NCI-H1105 treated with DMSO at 0.1 percent for 48 hours (cell line): Measurements from ENCODE around the gene FNDC3B.

Experiments used
- DNase-seq: peaks from one replicate; lab custom pipeline; 2025; lab: John Stamatoyannopoulos, UW

Gene FNDC3B

GRCh38 chr3:172096881-172097420 lies 57.6 kb downstream of the FNDC3B start:
- no peak for DNase-seq

DNA sequence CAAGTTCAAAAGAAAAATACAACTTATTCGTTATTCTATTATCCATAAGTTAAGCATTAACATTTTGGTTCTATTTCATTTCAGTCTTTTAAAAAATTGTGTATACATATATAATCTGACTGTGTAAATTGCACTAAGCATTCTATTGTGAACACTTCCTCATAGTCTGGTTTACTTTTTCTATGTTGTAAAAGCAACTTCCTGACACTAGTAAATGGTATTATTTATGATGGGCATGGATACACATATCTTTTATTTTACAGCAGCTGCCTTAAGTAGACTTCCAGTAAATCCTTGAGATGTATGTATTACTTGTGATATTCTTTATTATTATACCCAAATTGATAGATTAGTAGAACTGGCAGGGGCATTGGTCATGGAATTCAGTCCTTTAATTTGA lies 58.2 kb downstream of the FNDC3B start:
- no peak for DNase-seq

DNA sequence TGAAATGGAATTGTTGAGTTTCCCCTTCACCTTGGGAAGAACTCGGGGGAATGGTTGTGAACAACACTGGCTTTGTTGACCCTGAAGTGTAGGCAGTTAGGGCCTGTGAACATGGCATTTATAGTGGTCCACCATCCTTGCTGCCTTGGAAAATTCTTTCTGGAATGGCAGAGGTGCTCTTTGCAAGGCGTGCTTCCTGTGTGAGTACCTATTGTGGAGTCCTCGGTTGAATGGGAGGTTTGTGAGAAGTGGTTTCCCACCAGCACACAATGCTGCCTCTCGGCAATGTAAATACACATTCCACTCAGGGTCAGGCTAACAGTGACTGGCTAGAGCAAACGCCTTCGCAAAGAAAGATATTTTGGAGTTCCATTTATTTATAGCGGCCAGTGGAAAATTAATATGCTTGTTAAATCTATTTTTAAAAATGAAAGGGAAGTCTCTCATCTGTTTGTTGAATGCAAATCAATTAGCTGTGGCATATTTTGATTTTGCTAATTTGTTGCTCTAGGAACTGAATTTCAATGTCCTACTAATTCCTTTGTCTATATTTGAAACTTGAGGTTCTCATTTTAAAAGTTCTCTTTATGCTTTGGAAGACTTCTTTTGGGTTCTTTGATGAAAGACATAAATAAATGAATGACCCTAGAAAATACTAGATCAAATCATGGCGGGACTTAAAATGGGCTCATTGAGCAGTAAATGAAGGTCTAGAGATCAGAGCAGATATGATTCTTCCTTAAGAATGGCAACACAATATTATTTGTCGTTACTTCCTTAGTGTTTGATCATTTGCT lies 59.5 kb downstream of the FNDC3B start:
- no peak for DNase-seq

GRCh38 chr3:172099495-172099808 lies 60.1 kb downstream of the FNDC3B start:
- DNase-seq, result no peak

DNA sequence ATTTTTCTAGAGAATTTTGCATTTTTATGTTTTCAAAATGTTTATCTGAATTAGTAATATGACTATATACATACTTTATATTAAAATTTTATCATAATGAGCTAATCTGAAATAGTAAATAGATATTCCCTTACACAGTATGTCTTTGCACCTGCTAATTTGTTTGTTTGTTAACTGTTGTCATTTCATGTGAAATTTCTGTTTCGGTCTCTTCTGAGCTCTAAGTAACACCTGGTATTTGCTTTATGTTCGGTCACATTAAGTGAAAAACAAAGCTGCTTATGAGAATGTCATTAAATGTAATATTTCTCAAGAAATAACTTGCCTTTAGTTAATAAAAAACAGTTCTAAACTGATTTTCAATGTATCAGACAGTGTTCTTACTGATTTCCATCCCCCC lies 61.1 kb downstream of the FNDC3B start:
- DNase-seq, result no peak

GRCh38 chr3:172101107-172101506 lies 61.7 kb downstream of the FNDC3B start:
- no peak for DNase-seq

DNA sequence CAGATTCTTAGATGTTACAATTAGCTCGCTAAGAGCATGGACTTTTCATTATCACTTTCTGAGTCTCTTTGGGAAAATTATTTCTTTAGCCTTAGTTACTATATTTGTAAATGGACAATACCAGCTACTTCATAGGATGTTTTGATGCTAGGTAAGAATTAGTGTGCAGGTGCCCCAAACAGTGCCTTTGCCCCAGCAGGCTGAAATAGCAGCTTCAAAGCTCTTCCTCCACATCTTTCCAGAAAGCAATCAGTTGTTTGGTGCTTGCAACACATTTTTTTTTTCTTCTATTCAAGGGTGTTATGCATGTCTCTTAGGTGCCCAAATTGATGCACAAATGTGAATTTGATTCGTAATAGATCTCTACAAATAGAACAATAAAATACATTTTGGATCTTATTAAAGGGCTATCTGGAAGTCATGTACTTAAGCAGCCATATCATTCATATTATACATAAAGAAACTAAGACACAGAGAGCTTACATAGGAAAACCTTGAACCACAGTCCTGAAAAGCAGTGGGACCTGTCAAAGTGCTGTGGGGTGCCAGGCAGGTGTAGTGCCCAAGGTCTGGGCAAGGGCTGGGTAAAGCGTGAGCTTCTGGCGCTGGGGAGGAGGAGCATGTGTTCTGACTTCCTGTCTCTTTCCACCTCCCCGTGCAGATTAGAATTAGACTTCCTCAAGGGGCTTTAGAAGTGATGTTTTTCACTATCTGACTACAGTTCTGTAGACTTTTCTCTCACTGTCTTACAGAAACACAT lies 62.9 kb downstream of the FNDC3B start:
- no peak for DNase-seq

DNA sequence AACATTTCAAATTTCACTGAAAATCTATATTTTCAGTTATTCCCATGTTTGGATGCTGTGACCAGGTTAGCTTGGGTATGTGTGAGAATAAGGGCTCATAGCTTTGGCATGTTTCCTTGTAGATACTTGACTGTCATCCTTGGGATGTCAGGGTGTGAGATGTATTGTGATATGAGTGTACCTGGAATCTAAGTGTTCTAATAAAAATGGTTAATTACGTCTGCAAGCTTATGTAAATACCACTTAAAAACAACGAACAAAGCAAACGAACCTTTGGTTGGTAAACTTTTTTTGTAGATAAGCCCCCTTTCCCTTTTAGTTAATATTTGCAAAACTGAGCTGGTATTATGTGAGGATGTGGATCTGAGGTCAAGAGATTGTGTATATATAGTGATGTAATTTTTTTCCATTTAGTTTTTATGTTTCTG lies 63.5 kb downstream of the FNDC3B start:
- DNase-seq, result no peak

GRCh38 chr3:172103724-172104123 lies 64.3 kb downstream of the FNDC3B start:
- DNase-seq, result peak; percentile 20

- DNase-seq, result peak; percentile 54
These were observed 65.2 kb downstream of the FNDC3B start for GRCh38 chr3:172104471-172105072.

DNA sequence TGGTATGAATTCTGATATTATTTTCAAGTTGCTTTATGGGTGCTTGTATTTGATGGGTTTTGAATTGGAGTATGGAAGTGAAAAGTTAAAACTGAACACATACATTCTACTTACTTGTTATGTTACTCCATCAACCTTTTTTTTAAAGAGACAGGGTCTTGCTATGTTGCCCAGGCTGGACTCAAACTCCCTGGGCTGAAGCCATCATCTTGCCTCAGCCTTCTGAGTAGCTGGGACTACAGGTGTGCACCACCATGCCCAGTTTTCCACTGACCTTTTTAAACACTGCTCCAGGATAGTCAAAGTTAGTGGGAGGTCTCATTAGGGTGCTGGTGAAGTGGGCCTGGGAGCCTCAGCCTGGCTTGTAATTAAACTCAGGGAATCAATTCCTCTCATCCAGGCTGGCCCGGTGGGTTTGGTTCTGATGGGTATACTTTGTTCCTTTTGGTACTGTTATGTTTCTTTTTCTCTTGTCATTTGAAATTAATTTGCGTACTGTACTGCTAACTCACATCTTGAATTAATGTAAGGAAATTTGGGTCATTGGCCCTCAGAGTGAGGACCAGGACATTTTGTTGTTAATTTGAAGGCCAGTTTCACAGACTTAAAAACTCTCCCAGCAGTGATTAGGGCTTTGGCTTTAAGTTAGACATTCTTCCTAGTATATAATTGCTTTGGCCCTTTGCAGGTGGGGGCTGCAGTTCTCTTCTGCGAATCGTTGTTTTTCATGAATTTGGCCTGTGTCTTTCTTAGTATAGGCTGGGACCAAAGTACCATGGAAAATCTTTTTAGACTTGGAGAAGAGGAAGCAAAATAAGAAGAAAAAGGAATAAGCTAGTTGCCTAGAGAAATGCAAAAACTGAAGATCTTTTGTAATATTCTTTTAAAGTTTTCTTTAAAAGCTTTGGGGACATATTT lies 66.9 kb downstream of the FNDC3B start:
- no peak for DNase-seq

DNA sequence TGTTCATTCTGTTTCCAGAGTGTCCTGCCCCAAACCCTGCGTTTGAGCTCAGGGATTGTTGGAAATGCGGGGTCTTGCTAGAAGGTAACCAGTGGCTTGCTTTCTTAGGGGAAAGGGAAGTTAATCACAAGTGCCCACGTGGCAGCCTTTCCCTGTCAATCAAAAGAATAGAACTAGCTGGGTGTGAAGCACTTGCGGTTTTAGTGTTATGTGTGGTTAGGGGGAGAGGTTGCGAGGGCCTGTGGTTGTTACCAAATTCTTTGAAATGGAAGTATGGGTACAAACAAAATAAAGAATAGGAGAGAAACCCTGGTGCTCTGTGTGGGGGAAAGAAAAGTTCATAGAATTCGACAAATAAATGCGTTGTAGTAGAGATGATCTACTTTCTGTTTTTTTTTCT lies 67.6 kb downstream of the FNDC3B start:
- DNase-seq, result no peak

DNA sequence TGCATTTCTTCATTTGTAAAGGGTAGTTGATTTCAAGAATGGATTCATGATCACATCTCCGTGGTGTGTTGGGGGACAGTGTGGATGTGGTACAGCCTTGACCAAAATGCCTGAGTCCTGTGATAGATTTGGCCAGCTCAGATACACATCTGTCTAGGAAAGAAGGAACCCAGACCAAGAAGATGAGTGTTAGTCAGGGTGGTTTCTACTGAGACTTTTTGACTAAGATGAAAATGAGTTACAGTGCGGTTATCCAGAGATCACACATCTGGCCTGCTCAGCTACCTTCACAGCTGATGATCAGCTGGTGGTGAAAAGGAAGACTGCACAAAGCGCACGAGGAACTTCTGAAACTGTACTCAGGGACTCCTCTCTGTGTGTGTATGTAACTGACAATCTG lies 68.0 kb downstream of the FNDC3B start:
- DNase-seq, result no peak

GRCh38 chr3:172110127-172110779 lies 70.9 kb downstream of the FNDC3B start:
- no peak for DNase-seq

- no peak for DNase-seq
These were observed 71.8 kb downstream of the FNDC3B start for GRCh38 chr3:172111163-172111562.

GRCh38 chr3:172112078-172112733 lies 72.8 kb downstream of the FNDC3B start:
- no peak for DNase-seq

DNA sequence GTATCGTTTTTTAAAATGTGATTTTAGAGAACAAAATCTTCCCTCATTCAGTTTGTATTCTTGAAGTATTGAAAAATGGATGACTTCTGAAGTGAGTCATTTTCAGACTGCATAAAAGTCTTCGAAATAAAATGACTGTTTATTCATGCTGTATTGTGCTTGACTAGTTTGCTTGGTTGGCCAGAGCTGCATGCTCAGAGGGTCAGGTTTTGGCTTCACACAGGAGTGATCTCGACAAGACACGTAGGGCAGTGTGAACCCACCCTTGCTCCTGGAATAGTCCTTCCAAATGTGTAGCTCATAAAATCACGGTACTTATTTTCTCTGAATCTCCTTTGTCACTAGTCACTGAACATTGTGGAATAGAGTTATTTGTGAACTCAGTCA lies 73.3 kb downstream of the FNDC3B start:
- DNase-seq, result no peak

DNA sequence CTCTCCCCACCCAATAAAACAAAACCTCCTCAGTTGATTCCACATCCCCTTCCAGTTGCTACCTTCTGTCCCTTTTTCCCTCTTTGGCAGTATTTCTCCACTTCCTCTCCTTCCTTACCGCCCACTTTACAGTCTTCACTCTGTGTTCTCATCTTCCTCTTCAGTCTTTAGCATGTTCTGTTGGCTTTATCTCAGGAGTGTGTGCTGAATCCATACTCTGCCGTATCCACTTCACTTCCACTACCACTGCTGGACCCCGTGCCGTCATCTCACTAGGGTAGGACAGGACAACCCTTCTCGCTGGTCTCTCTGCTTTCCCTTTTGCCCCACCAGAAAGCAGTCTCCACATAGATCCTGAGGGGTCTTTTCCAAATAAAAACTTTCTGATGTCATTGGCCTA lies 74.3 kb downstream of the FNDC3B start:
- DNase-seq, result no peak

- no peak for DNase-seq
These were observed 75.7 kb downstream of the FNDC3B start for GRCh38 chr3:172115059-172115458.

DNA sequence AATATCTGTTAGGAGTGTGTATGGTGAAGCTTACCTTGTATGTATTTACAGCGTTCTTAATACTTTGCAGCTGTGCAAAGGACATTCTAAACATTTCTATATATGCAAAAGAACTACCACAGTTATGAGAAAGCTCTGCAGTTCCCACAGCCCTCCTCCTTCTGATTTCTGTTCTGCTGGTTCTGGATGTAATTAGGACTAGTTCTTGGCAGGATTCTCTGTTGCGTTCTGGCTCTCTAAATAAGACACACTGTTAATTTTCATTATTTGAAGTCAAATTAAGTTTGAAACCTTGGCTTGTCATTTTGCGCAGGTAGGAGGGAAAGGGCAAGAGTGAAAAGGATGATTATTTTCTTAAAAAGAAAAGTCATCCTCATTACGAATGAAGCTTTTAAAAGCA lies 76.4 kb downstream of the FNDC3B start:
- DNase-seq, result no peak

- DNase-seq, result no peak
These were observed 78.6 kb downstream of the FNDC3B start for GRCh38 chr3:172118019-172118418.
